HG03045 (cell line): ENCODE data around the gene SV2B.
"Not testable (repeated sequence)": the region's sequence is repeated elsewhere in the genome, so short reads cannot be mapped to it uniquely, and the experiment has no call there.

Source experiments
- ATAC-seq: cut with Tn5 transposase; IDR thresholded peaks from one replicate; pipeline ENCODE4 v1.9.1; 2021; ENCODE audit warnings: mild to moderate bottlenecking, moderate library complexity; ENCODE audit not compliant: unreplicated experiment

SV2B gene

DNA sequence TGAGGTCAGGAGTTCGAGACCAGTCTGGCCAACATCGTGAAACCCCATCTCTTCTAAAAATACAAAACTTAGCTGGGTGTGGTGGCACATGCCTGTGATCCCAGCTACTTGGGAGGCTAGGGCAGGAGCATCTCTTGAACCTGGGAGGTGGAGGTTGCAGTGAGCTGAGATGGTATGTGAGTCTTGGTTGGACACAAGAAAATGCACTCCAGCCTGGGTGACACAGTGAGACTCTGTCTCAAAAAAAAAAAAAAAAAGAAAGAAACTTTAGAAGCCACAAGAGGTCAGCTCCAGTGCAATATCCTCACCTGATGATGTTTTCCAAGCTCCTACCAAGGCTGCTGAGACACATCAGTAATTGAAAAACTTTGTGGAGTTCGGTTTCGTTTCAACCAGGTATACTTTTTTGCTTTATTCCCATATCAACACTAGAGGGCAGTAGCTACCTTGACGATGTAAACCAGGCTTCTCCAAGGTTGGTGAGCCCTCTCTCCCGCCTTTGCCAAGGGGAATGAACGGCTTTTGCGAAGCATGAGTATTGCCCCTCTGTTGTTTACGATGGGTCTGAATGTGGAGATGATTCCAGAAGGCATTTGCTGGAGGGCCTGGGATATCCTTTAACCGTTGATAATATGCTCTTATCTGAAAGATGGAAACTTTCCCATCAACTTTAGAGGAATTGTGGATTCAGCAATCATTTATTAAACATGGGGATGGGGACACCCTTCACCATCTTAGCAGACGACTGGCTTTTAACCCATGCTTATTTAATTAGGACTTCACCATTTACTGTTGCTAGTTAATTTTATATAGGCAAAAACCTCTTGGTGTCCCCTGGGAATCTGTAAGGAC lies 202.8 kb downstream of the SV2B start:
- ATAC-seq, result no peak

DNA sequence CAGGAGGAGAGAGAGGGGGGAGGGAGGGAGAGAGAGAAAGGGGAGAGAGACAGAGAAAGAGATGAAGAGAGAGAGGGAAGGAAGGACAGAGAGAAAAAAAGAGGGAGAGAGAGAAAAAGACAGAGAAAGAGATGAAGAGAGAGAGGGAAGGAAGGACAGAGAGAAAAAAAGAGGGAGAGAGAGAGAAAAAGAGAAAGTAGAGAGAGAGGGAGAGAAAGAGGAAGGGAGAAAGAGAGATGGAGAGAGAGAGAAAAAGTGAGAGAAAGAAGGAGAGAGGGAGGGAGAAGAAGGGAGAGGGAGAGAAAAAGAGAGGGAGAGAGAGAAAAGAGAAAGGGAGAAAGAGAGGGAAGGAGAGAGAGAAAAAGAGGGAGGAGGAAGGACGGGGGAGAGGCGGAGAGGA lies 204.2 kb downstream of the SV2B start:
- no peak for ATAC-seq

DNA sequence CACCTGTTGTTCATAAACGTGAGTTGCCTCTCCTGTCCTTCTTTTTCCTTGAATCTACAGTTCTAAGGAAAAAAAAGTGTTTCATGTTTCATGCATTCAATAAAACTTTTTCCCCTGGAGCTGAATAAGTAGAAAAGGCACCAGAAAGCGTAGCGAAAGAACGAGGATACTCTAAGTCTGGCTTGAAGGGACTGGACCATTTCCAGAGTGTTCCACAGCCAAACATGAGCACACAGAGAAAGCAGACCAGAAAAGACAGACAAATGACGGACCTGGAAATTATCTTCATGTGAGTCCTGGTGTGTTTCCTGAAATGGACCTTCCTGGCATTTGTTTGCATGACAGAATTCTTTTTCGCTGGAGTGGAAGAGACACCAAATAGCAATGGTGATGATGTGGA lies 204.7 kb downstream of the SV2B start:
- no peak for ATAC-seq

DNA sequence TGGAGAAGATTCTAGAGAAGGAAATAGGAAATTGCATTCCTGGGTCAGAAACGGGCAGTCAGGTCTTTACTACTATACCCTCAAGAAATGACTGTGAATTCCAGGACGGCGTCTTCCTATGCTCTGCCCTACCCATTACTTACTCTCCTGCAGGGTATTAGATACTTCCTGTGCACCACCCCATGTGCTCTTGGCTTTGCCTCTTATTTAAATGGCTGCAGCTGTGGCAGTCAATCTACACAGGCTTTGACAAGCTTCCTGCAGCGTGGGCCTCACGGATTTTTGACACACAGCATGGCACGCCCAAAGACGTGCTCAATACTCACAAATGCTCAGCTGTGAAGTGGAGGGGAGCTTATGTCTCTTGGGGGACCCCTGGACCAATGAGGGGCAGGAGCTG lies 206.1 kb downstream of the SV2B start:
- no peak for ATAC-seq

DNA sequence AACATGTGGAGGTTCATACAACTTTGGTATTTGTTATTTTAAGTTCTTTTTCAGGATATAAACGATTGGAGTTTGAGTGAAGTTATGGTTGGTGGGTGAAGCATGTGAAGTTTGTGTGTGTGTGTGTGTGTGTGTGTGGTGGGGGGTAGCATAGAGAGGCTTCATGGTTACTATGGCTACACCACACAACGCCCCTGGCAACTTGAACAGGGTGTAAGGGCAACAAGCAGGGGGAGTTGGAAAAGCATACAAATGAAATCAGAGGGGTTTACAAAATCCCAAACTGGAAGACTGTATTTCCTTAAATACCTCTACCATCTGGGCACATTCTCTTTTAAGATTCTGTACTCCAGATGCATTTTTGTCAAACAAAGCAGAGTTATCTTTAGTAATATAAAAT lies 207.5 kb downstream of the SV2B start:
- ATAC-seq, result no peak

DNA sequence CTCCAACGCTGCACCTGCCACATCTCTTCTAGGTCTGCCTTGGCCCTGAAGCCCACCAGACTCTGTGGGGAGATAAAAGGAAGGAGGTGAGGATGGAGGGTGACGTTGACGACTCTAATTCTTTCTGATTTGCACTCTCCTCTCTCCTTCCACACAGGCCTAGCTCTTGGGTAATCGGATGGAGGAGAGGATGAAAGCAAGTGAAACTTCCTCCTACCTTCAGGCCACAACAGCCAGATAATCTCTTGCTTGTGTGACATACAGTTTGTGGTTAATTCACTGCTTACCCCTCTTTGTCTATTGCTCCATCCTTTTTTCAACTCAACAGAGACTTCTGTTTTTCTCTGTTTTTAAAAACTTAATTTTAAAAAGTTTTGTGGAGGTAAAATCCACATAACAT lies 208.1 kb downstream of the SV2B start:
- ATAC-seq, result no peak

DNA sequence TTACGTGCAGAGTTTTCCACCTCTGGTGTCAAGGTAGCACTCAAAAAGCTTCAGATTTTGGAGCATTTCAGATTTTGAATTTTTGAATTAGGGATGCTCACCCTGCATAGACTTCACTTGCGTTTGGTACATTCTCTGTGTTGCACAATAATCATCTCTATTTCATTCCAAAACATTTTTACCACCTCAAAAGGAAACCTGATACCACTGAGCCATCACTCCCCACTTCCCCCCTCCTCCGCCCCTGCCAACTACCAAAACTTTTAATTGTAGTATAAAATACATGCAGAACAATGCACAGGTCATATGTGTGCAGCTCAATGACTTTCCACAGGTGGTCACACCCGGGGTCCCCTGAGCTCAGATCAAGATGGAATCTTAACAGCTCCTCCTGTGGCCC lies 208.8 kb downstream of the SV2B start:
- ATAC-seq, result no peak

DNA sequence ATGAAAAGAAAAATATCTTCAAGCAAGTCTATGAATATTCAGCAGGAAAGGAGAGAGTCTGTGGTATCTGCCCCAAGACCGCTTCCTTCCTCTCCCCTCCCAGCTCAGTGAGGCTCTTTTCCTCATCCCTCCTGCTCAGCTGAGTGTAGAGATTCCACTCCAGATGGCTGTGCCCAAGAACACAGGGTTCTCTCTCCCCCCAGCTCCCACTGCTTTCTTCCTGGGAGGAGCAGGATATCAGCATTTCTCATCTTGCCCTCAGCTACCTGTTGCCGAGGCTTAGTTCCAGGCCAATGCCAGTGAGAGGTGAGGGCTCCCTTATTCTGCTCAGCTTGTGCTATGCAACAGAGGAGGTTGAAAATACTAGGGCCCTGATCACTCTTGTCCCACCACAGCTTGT lies 211.9 kb downstream of the SV2B start:
- ATAC-seq, result no peak

DNA sequence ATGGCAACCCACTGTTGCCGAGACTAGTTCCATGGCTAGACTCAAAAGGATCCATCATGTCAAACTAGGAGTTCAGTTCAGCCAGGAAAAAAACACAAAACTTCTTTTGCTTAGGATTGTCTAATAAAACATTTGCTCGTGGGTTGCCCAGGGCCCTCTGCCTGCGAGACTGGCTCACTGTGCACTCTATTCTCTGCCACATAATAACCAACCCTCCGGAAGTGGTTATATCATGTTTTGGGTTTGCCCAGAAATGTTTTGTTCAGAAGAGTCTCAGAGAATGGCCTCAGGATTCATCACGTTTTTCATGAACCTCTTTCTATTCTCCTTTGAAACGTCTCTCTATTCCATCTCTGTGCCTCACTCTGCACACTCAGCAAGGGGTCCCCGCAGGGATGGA lies 216.1 kb downstream of the SV2B start:
- no peak for ATAC-seq

DNA sequence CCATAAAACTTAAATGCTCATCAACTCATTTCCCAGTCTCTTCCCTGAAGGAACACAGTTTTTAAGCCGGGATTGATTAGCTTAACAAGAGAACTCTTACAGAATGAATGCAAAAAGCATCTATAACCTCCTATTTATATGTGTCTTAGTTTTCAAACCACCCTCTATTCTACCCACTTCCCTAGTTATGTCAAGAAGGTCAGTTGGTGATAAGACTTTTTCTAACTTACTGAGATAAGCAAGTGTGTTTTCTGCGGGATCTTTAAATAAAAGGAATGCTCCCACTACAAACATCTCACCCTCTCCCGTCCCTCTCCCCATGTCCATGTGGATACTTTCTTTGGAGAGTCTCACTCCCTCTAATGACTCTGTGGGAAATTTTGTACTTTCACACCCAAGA lies 218.5 kb downstream of the SV2B start:
- ATAC-seq, result no peak

DNA sequence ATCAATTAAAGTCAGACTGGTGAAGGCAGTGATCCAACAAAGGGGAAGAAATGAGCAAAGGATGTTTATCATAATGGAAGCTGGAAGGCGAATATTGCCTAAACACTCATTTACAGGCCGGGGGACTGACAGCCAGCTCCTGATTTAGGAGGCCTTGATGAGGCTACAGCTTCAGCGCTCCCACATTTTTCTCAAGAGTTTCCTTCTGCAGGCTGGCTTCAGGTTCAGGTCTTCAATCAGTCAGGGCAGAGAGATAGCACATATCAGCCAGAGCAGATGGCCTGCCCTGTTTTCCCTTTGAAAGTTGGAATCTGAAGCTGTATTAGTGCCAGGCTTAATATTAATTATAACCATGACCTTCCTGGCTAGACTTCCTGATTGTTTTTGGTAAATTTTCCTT lies 218.9 kb downstream of the SV2B start:
- no peak for ATAC-seq

DNA sequence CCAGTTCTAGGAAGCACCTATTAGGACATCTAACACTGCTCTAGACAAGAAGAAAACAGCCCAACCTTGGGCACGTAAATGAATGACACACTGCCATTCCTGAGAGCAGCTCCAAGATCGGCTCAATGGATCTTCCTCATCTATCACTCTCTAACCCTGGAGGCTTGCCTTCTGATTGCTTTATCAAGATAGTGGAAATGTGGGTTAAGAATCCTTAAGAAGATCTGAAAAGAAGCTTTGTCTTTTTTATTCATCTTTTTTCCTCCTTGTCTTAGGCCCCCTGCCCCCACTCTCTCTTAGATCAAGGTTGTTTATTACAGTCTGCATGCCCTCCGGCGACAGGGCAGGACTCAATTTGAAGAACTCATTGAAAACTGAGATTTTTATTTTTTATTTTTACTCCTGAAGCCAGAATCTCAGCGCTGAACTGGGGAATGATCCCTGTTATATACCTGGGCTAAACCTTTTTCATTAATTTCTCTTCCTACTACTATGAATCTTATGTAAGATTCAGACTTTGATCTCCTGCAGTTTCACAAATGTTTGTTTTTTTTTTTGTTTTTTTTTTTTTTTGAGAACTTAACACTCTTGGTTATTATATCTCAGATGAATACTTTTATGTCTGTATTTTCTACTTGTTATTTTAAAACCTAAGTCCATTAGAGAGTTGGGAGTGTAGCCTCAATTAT lies 219.5 kb downstream of the SV2B start:
- ATAC-seq, result no peak

DNA sequence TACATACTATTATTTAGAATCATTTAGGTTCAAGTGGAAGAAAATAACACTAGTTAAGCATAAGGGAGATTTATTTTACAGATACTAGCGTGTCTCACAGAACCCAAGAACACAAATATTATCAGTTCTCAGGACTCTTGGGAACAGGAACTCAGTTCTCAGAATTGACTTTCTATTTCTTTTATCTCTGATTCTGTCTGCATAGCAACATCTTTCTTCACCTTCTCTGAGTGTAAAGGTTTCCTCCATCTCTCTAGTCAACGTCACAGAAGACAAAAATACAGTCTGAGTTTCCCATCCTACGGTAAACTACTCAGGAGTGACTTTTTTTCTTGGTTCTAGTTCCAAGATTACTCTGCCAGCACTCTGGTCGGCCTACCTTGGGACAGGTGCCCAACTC lies 220.0 kb downstream of the SV2B start:
- no peak for ATAC-seq

DNA sequence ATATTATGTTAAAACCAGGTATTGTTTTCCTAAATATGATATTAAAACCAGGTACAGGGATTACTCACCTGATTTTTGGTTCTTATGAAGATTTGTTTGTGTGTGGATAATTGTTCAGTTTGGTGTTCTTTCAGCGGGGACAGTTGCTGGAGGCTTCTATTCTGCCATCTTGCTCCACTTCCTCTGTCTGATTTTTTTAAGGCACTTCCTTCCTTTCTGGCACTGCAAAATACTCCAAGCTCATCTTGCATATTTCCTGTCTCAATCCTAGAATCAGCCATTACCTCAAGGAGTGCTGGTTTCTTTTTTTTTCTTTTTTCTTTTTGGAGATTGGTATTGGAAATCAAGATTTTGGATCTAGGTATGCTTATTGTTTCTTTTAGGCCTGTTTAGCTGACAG lies 229.9 kb downstream of the SV2B start:
- ATAC-seq, result no peak

DNA sequence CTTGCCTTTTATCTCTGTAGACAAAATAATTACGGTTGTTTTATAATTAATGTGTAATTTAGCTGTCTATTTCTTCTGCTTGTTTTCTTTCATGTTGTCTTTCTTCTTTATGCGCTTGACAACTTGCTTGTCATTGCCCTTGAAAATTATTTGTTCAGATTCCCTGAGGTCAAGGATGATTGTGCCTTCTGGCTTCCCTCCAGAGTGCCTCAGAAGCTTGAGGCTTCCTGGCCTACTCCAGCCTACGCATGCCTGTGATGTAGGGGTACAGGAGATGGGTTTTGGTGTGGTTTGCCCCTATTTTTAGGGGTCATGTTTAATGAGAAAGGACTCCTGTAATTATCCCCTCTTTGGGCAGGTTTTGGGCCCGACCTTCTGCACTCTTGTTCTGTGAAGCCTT lies 231.5 kb downstream of the SV2B start:
- no peak for ATAC-seq

DNA sequence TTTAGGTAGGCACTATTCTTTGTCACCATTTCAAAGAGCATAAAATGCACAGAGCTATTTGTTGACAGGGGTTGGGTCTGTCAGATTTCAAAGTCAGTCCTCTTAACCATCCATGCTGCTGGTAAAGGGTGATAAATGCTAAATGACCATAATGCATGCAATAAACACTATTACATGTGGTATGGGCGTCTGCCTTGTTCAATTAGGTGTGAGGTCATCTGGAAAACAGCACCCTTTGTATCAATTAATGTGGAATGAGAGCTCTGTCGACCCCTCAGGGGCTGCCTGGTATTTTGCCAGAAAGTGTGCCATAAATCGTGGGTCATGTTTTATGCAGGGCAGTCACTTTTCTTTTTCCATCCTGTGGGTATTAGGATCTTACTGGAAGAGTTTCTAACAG lies 235.6 kb downstream of the SV2B start:
- no peak for ATAC-seq

DNA sequence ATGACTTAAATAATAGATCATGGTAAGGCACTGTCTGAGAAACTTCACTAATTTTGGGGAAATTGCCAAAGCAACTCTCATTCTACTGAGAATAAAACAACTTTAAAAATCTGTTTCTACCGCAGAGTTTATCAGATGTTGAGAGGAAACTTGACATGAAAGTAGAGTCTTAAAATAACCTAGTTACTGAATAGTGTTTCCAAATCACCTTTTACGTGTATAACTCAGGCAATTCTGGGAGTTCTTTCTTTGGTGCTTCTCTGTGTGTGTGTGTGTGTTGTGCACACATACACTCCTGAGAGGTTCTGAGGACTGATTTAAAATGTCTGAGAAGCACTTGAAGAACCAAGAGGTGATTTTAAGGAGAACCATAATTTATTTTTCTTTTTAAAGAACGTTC lies 236.6 kb downstream of the SV2B start:
- ATAC-seq, result no peak

DNA sequence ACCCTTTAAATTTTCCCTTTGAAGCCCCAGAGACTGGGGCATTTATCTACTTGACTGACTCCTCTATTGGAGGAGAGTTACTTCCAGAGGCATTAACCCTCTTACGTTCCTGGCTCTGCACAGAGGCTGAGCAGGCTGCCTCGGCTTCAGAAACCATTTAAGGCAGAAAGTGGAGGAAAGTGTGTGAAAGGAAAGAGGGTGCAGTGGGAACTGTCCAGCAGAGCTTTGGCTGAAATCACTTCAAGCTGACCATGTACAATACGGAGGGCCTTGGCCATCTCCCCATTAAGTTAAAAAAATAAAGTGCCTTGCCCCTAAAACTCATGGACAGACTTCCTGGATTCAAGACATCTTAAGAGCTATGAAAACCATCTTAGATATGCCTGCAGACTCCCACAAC lies 238.7 kb downstream of the SV2B start:
- no peak for ATAC-seq

DNA sequence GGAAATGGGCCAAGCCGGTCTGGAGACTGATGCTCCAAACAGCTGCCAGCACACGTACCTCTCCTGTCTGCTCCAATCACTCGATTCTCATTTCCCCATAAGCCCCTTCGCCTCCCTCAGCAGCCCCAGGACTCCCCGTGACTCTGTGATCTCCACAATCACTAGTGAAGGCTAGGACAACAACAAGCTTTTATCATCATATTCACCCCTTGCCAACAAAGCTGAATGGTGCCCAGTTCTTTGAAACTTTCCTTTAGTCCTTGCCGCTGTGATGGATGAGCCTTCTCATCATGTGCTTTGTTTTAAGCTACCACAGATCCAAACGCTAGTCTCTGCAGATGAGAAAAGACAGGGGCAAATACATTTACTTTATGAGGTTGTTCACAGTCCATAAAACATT lies 242.0 kb downstream of the SV2B start:
- no peak for ATAC-seq

DNA sequence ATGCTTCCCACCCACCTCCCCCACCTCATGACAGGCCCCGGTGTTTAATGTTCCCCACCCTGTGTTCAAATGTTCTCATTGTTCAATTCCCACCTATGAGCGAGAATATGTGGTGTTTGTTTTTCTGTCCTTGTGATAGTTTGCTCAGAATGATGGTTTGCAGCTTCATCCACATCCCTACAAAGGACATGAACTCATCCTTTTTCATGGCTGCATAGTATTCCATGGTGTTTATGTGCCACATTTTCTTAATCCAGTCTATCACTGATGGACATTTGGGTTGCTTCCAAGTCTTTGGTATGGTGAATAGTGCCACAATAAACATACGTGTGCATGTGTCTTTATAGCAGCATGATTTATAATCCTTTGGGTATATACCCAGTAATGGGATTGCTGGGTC lies 244.9 kb downstream of the SV2B start:
- not testable (repeated sequence) for ATAC-seq

DNA sequence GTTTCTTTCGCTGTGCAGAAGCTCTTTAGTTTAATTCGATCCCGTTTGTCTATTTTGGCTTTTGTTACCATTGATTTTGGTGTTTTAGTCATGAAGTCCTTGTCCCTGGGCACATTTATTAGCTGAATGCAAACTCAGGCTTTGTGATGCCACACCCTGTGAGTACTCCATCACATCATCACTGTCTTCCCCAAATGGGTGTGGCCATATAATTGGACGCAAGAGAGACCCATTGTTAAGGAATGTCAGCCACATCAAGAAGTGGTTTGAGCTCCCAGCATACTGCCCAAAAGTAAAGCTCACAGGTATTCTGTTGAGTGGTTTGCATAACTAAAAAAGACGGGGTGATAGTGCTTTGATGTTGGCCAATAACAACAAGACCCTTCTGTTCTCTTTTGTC lies 245.7 kb downstream of the SV2B start:
- ATAC-seq, result no peak

DNA sequence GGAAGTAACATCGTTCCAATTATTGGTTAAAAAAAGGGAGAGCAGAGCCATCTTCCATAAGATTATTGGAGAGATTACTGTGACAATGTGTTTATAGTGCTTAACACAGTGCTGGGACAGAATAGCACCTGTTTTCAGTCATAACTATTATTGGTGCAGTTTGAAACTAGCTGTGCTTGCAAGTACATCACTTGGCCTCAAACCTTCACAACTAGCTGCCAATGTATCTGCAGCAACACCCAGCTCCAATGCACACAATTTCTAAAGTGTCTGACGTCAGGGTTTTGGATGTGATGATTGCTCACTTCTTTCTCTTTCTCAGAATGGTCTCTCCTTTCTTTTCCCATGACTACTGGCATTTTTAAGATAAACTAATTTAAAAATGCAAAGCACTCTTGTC lies 246.2 kb downstream of the SV2B start:
- ATAC-seq, result no peak
